Measurements from ENCODE around the gene RBFA. TPM values are rescaled to one million over a fixed set of nuclear protein-coding genes. Genes with fewer than 3 reads are reported as not detected.

RBFA gene
- total and polyA plus RNA-seq, 2 of the 13 experiments (the other 11 are each of a cell fraction or from before 2014, with no cell fraction given), result 29.7 to 42.4 TPM

- TF ChIP-seq, protein P1, sequence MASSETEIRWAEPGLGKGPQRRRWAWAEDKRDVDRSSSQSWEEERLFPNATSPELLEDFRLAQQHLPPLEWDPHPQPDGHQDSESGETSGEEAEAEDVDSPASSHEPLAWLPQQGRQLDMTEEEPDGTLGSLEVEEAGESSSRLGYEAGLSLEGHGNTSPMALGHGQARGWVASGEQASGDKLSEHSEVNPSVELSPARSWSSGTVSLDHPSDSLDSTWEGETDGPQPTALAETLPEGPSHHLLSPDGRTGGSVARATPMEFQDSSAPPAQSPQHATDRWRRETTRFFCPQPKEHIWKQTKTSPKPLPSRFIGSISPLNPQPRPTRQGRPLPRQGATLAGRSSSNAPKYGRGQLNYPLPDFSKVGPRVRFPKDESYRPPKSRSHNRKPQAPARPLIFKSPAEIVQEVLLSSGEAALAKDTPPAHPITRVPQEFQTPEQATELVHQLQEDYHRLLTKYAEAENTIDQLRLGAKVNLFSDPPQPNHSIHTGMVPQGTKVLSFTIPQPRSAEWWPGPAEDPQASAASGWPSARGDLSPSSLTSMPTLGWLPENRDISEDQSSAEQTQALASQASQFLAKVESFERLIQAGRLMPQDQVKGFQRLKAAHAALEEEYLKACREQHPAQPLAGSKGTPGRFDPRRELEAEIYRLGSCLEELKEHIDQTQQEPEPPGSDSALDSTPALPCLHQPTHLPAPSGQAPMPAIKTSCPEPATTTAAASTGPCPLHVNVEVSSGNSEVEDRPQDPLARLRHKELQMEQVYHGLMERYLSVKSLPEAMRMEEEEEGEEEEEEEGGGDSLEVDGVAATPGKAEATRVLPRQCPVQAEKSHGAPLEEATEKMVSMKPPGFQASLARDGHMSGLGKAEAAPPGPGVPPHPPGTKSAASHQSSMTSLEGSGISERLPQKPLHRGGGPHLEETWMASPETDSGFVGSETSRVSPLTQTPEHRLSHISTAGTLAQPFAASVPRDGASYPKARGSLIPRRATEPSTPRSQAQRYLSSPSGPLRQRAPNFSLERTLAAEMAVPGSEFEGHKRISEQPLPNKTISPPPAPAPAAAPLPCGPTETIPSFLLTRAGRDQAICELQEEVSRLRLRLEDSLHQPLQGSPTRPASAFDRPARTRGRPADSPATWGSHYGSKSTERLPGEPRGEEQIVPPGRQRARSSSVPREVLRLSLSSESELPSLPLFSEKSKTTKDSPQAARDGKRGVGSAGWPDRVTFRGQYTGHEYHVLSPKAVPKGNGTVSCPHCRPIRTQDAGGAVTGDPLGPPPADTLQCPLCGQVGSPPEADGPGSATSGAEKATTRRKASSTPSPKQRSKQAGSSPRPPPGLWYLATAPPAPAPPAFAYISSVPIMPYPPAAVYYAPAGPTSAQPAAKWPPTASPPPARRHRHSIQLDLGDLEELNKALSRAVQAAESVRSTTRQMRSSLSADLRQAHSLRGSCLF (CRISPR knock-in tag; IDR thresholded peaks at IDR 0.05; ENCODE audit: borderline replicate concordance), result no peak
- TF ChIP-seq ZNF784 (CRISPR knock-in tag; IDR thresholded peaks at IDR 0.05; ENCODE audit: borderline replicate concordance) (peak; percentile 48; the same call in 1 of the 2 replicates), ZNF747 (CRISPR knock-in tag; IDR thresholded peaks at IDR 0.05; ENCODE audit: borderline replicate concordance) (no peak), ZBTB49 (CRISPR knock-in tag; IDR thresholded peaks at IDR 0.05; ENCODE audit: borderline replicate concordance) (no peak), ZSCAN30 (CRISPR knock-in tag; IDR thresholded peaks at IDR 0.05) (peak; percentile 72; the same call in 1 of the 2 replicates), TAF1 (CRISPR knock-in tag; IDR thresholded peaks at IDR 0.05) (peak; percentile 70), ZNF850 (CRISPR knock-in tag; conservative IDR thresholded peaks at IDR 0.05) (no peak), ZNF589 (CRISPR knock-in tag; conservative IDR thresholded peaks at IDR 0.05) (no peak), SRSF9 (IDR thresholded peaks at IDR 0.05; ENCODE audit: borderline replicate concordance, insufficient read depth, low read depth, low read length, poor library complexity, severe bottlenecking) (no peak), PRDM15 (CRISPR knock-in tag; IDR thresholded peaks at IDR 0.05) (no peak), ZMAT3 (CRISPR knock-in tag; conservative IDR thresholded peaks at IDR 0.05) (no peak; the same call in 1 of the 2 replicates), ZNF343 (CRISPR knock-in tag; IDR thresholded peaks at IDR 0.05) (peak; percentile 96), ZNF614 (CRISPR knock-in tag; IDR thresholded peaks at IDR 0.05; ENCODE audit: borderline replicate concordance) (no peak)
Measured at GRCh38 chr18:80034068-80034851, at the start of gene RBFA (continued).

Measured in HepG2 (cell line).